ENCODE results near the gene COL4A6. TPM values are rescaled to one million over a fixed set of nuclear protein-coding genes. Genes with fewer than 3 reads are reported as not detected.

The COL4A6 gene
- total RNA-seq = 0.49 and 0.92 TPM in 2 replicates
- polyA plus RNA-seq = 0.33 and 0.62 TPM in 2 replicates
- 0.80 and 0.89 TPM in 2 replicates for polyA plus RNA-seq (2011; cell fraction: cytosol; rRNA removed)
- 2.7 and 3.1 TPM in 2 replicates for polyA plus RNA-seq (2011; cell fraction: nucleus; rRNA removed)
- polyA plus RNA-seq (2012) = 2.0 and 2.6 TPM in 2 replicates
- 0.70 and 0.75 TPM in 2 replicates for polyA minus RNA-seq
- 19.7 TPM for polyA minus RNA-seq (2011; cell fraction: cytosol; rRNA and poly(A)+ RNA removed)
- polyA minus RNA-seq (2011; cell fraction: nucleus; rRNA and poly(A)+ RNA removed) = 0.82 and 1.9 TPM in 2 replicates
- percentile 21 among the genes with signal in this experiment for Bru-seq, nascent RNA
- BruChase-seq, experiment 1, labeled RNA remaining after a 6-hour chase = percentile 16 among the genes with signal in this experiment
- percentile 22 among the genes with signal in this experiment for BruChase-seq, experiment 2, labeled RNA remaining after a 2-hour chase
- long read RNA-seq, partial matches to known transcripts = 0 of 2 reads
- long read RNA-seq, other reads (novel, unspliced or antisense) = 2 of 2 reads

DNA sequence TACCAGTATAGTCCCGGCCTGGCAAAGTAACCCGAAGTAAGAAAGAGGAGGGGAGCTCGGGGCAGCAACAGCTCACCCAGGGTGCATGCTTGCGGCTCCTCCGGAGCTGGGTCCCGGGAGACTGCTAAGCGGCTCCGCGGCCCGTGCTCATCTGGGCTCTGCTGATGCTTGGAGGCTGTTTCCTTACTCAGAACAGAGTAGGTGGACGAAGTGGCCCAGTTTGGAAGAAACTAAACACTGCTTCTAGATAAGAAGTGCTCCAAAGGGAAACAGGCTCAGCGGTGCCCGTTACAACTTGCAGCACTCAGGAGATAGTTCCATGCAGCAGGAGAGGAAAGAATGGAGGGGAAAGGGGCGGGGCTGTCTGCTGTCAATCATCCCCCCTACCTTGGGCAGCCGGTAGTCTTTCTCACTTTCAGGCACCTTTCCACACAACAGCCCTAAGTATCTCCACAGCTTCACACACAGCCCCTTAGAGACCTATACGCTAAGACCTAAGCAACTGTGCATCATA is at the start of gene COL4A6:
TSS of gene COL4A6 (minus strand) at position 313 of the 514 bp plus-strand sequence. CDS start at position 87, 226 bp downstream.
- H3K9me3 ChIP-seq (replicated peaks; ENCODE audit: control insufficient read depth, insufficient read depth, low read length) = no peaks in the 10 kb centered on the region
- H3K27ac ChIP-seq (ENCODE audit: insufficient read depth, low read depth, low read length) = no peak within 1 kb of the TSS
- intact Hi-C loops (cut with micrococcal nuclease) = no loop called here
- peak within 1 kb of the TSS; percentile 95 for H2AFZ ChIP-seq (ENCODE audit: low read depth, low read length)
- dilution Hi-C loops (cut with MboI; ENCODE audit: extremely low pct_ligation_motif_present, low sequenced_read_pairs) = no loop called here
- H4K20me1 ChIP-seq (replicated peaks; ENCODE audit: control insufficient read depth, extremely low read depth, insufficient read depth, low read length) = no peaks in the 10 kb centered on the region
- no peak within 1 kb of the TSS for H3K9ac ChIP-seq (replicated peaks; ENCODE audit: extremely low read depth, insufficient read depth, low read length)
- no peaks in the 10 kb centered on the region for H3K36me3 ChIP-seq (ENCODE audit: control insufficient read depth in 2 of 2, extremely low read depth in 1 of 2, insufficient read depth in 2 of 2, low read length in 2 of 2)
- TF ChIP-seq POLR2A (IDR thresholded peaks at IDR 0.05; ENCODE audit: low read depth, low read length) = no peak
- no peak for TF ChIP-seq EZH2 (IDR thresholded peaks at IDR 0.05; ENCODE audit: borderline replicate concordance, low read depth, low read length, severe bottlenecking)
- TF ChIP-seq JUN (IDR thresholded peaks at IDR 0.05; ENCODE audit: borderline replicate concordance, insufficient read depth, insufficient read length, low read depth) = no peak
- TF ChIP-seq MAX (IDR thresholded peaks at IDR 0.05; ENCODE audit: insufficient read depth, insufficient read length) = no peak
- TF ChIP-seq GATA2 (IDR thresholded peaks at IDR 0.05; ENCODE audit: insufficient read depth, insufficient read length, low read depth, low read length) = no peak
- no peak for TF ChIP-seq POLR2AphosphoS5 (IDR thresholded peaks at IDR 0.05; ENCODE audit: insufficient read depth, low read depth, low read length)
- no peak for TF ChIP-seq CTCF (IDR thresholded peaks at IDR 0.05; ENCODE audit: extremely low read depth in 1 of 2, insufficient read depth in 1 of 2, low read depth in 1 of 2, low read length in 2 of 2)
- no TSS peak for BruUV-seq (replicated peaks)
- peak within 1 kb of the TSS; percentile 97 for H3K4me2 ChIP-seq (ENCODE audit: insufficient read depth, low read length)
- H3K27me3 ChIP-seq (ENCODE audit: control insufficient read depth in 2 of 2, insufficient read depth in 2 of 2, low read length in 2 of 2) = peaks cover 0 to 2% of the 10 kb centered on the region in 2 experiments
- peak; percentile 26 for DNase-seq (ENCODE audit: low read depth, low spot score)
- no peaks in the 10 kb centered on the region for H3K9me1 ChIP-seq (replicated peaks; ENCODE audit: control insufficient read depth, extremely low read depth, insufficient read depth, low read length)
- FAIRE-seq = no peak
- peaks cover 7% of the 10 kb centered on the region for H3K79me2 ChIP-seq (ENCODE audit: control insufficient read depth, insufficient read depth, low read length)
- CTCF ChIA-PET = no interaction called here
- POLR2A ChIA-PET = no interaction called here
- H3K4me3 ChIP-seq (replicated peaks in 1 of 3; ENCODE audit: insufficient read depth in 1 of 3, low read depth in 1 of 3, low read length in 3 of 3) = peak within 1 kb of the TSS; percentile 6 to 66 (median 36)
- peaks cover 8% of the 10 kb centered on the region for H3K4me1 ChIP-seq (ENCODE audit: control insufficient read depth, extremely low read depth, insufficient read depth, low read length)

Data from endothelial cell of umbilical vein (primary cell).